GM18505 (cell line): ENCODE results near the gene SV2B.
A peak's percentile ranks its signal among the peaks of the same experiment; 100 is the strongest.

Source experiments
- ATAC-seq: cut with Tn5 transposase; IDR thresholded peaks from one replicate; pipeline ENCODE4 v1.9.1; 2021; ENCODE audit not compliant: unreplicated experiment
- POLR2A ChIP-seq: IDR thresholded peaks from 4 replicates; pipeline ENCODE4 v1.6.1; 2011; ENCODE audit warnings: borderline replicate concordance; ENCODE audit not compliant: insufficient read depth, insufficient read length; ENCODE audit errors: extremely low read depth

Gene SV2B

DNA sequence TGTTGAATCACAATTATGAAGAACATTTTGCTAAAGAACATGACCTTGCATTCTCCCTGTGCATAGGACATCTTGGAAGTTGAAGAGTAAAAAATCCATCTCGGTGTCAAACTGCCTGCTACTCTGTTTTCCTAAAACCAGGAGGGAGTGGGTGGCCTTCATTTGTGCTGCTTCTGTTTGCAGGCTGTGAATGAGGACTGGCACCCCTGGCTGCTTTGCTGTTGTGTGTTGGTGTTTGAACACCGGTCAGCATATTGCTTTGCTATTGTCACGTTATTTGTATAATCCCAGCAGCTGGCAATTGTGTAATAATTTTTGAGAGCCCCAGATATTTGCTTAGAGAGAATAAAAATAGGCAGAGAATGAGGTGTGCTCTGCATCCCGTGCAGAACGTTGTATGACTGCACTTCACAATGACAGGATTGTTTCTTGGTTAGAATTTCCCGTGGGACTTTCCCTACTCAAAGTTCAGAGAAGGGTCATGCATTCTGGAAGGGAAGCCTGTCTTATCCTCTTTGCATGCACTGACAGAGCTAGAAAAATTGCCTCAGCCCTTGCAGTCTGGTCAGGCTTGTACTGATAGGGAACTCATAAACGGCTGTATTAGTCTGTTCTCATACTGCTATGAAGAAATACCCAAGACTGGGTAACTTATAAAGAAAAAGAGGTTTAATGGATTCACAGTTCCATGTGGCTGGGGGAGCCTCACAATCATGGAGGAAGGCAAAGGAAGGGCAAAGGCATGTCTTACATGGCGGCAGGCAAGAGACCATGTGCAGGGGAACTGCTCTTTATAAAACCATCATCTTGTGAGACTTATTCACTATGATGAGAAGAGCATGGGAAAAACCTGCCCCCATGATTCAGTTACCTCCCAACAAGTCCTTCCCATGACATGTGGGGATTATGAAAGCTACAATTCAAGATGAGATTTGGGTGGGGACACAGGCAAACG, 16.3 kb downstream of the SV2B start:
- ATAC-seq: peak; percentile 91
- no peak for TF ChIP-seq POLR2A

DNA sequence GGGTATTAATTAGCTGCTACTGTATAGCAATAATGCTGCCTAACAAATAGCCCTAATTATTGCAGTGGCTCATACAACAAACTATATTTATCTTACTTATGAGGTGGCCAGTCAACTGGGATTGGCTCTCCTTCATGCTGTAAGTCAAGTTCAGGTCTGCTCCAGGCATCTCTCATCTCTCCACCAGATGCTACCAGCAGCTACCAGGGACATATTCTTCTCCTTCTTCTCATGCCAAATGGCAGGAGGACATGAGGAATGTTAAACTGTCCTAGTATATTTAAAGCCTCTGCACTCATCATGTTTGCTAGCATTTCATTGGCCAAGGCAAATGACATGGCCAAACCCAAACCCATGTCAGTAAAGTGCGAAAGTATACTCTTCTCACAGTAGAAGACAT, 17.3 kb downstream of the SV2B start:
- no peak for TF ChIP-seq POLR2A
- no peak for ATAC-seq

DNA sequence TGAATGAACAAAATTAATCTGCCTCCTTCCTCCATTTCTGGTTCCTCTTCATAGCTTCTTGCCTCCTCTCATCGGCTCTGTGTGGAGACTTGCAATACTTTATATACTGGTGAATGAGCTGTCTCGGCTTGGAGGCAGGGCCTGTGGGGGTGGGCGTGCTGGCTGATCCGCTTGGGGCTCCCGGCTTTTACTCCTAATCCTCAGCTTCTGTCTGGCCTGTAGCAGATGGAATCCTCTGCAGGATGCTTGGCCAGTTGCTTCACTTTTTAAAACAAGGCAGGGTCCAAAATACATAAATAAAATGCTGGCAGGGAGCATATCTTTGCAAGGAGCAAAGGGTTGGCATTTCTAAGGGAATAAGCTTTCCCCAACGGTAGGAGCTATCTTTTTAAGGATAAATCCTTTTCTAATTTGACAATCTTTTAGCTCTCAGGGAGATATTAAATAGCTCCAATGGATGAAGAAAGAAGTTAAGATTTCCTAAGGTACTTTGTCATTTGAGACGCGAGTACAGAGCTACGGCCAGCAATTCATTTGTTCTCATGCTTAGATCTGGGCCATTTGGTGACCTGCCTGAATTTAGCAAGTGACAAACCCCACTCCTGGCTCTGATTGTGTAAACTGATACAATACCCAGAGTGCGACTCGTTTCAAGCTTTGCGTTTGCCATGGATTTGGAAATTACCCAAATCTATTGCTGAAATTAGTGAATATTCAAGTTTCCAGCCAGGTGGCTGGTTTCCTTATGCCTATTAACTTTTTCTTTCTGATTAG, 18.9 kb downstream of the SV2B start:
- ATAC-seq: no peak
- TF ChIP-seq POLR2A: no peak

DNA sequence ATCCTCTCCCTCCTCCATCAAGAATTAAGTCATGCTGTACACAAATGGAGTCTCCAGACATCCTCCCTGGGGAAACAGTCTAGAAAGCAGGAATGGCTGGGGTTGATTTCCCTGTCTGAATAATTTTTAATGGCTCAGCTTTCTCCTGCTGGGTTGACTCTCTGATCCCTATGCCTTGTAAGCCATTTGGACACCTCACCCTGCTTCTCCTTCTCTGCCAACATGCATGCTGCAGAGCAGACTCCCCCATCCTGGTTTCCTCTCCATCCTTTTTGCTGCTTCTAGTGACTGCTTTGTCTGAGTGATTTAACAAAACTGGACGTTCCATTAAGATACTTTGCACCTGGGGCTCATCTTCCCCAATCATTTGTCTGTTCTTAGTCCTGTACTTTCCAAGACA, 22.2 kb downstream of the SV2B start:
- no peak for TF ChIP-seq POLR2A
- no peak for ATAC-seq

DNA sequence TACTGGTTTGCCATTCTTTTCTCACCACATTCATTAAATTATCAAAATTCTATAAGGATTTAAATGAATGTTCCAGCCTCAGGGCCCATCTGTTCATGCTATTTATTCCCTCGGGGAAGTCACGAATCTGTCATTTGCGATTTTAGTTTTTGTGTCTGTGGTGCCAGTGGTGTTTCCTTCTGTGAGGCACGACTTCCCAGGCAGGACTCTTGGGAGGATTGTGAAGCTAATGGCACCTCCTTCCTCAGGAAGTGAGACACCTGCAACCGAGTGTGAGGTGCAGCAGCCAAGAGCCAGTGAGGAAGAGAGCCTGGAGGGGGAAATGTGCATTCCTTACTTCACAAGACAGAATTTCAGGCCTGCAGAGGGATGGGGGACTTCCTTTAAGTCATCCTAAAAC, 24.1 kb downstream of the SV2B start:
- no peak for ATAC-seq

DNA sequence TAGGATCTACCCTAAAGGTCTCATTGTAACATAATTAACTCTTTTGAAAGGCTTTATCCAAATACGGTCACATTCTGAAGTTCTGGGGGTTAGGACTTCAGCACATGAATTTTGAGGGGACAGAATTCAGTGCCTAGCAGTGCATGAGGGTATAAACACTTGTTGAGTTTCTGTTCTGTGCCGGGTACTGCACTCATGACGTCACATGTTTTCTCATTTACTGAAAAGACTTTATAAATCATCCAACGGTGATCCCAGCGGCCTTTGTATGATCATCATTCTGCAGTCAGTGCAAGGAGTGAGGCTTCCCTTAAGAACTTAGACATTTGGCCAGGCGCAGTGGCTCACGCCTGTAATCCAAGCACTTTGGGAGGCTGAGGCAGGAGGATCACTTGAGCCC, 25.1 kb downstream of the SV2B start:
- no peak for ATAC-seq
- no peak for TF ChIP-seq POLR2A

More for the DNA sequence above, 24.1 kb downstream of the SV2B start:
- TF ChIP-seq POLR2A: no peak

DNA sequence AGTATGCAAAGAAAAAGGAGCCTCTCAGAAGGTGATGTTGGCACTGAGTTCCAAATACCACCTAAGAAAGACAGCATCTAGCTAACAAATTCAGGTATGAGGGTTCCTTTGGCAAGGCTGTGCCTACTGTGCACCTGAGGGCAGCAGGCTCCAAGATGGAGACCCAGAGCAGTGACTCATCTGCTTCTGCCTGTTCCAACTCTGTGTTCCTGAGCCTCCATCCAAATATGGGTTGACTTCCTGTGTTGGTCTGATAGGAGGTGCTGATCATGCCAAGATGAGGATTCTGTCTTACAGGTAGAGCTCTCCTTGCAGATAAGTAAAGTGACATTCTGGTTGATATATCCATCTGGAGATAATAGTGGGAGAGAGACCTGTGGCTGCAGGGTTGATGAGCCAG, 26.0 kb downstream of the SV2B start:
- ATAC-seq: no peak
- TF ChIP-seq POLR2A: no peak

DNA sequence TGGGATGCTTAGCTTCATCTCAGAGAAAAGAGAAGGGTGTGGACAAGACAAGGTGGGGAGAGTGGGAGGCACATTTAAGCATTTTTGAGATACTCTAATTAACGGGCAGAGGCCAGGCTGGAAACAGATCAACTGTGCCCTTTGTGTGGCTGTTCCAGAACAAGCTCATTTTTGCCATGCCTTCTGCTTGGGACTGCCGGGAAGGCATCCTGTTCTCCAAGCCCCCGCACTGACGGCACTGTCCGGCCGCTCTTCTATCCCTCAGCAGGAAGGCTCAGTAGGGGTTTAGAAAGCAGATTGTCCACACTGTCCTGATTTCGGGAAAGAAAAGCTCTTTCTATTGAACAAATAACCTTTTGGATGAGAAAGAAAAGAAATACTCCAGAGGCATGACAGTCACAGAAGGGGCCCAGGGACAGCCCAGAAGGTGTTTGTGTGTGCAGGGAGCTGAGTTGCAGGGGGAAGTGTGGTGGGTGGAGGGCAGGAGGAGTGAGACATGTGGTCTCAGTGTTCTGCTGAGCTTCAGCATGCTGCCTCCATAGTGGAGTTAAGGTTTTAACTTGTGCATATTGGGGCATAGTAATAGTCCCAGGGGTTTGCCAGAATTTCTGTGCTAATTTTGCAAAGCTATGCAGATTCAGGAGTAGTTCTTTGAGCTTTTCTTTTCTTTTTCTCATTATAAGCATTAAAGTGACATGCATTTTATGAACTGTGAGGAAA, 27.3 kb downstream of the SV2B start:
- ATAC-seq: no peak
- TF ChIP-seq POLR2A: no peak

DNA sequence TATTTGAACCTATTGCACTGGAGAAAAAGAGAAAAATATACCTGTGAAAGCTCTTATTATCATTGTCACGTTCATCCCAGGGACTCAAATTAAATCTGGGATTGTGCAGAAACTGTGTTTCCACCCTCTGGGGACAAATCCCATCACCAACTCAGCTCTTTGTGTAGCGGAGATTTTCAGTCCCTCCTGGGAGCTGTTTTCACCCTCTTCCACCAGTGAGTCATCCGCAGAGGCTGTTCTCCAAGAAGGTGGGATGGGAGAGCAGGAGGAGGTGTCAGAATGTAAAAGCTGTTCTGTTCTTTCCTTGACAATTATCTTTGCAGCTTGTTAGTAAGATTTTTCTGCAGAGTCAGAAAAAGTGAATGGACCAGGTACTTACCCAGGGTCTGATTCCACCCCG, 28.0 kb downstream of the SV2B start:
- ATAC-seq: no peak
- no peak for TF ChIP-seq POLR2A

DNA sequence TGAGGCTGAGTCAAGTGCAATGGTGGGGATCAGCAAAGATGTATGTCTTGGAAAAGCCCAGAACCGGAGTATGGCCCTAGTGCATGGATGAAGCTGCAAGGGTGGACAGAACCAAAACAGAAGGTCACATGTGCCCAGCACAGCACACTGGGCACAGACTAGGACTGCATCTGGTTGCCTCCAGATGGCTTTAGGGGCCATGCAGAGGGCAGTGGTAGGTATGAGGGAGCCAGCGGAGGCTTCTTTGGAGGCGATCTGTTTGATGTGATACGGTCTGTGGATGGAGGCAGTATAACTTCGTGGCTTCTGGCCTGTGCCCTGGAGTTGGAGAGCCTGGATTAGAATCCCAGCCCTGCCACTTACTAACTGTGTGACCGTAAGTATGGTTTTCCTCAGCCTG, 29.4 kb downstream of the SV2B start:
- ATAC-seq: no peak
- TF ChIP-seq POLR2A: no peak

DNA sequence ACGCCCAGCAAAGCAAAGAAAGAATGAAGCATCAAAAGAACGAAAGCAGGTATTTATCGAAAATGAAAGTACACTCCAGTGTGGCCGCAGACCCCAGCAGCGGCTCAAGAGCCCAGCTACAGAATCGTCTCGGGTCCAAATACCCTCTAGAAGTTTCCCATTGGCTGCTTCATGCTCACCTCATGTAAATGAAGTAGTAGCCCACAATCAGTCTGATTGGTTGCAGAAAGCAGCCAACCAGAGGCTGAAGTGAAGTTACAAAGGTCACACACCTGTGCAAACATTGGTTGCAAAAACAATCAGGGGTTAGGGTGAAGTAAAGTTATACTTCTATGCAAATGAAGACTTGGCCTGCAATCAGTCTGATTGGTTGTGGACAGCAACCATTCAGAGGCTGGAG, 32.0 kb downstream of the SV2B start:
- no peak for TF ChIP-seq POLR2A
- ATAC-seq: no peak

DNA sequence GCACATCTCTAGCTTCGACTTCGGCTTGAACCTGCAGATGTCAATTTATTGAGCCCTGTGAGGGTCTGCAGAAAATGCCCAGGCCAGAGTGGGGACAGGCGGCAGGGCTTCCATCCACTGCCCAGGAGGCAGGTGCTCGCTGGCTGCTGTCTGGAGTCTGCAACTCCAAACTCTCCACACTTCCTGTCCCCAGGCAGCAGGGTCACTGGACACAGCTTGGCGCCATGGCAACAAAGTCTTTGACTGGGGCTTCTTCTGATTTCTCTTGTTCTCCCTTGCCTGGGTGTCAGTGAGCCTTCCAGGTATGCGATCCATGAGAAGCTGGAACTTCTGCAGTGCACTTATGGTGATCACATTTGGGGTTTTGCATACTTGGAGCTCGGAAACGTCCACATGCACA, 33.5 kb downstream of the SV2B start:
- no peak for ATAC-seq
- no peak for TF ChIP-seq POLR2A
